NB4 (cell line): ENCODE measurements around the gene CRYM.

Experiments
- DNase-seq: peaks from one replicate; pipeline ENCODE4 v3.0.0; 2010; ENCODE audit warnings: low read depth
- H3K4me3 ChIP-seq: one replicate; pipeline ENCODE4 v1.5.1; 2011; ENCODE audit warnings: mild to moderate bottlenecking, low read depth, low read length, moderate library complexity
- MYC ChIP-seq: IDR thresholded peaks from 2 replicates; pipeline ENCODE4 v1.6.1; 2011; ENCODE audit warnings: low read depth, low read length
- POLR2A ChIP-seq: IDR thresholded peaks from 2 replicates; pipeline ENCODE4 v1.6.1; 2011; ENCODE audit warnings: mild to moderate bottlenecking; ENCODE audit not compliant: insufficient read length; ENCODE audit errors: extremely low read depth
- TF ChIP-seq, protein P1 (sequence below): IDR thresholded peaks from 2 replicates; pipeline ENCODE4 v1.6.1; 2011; ENCODE audit warnings: low read depth, low read length
- TF ChIP-seq, protein P2 (sequence below): IDR thresholded peaks from one replicate; pipeline ENCODE4 v1.5.1; 2012; ENCODE audit warnings: low read depth, low read length

The CRYM gene

DNA sequence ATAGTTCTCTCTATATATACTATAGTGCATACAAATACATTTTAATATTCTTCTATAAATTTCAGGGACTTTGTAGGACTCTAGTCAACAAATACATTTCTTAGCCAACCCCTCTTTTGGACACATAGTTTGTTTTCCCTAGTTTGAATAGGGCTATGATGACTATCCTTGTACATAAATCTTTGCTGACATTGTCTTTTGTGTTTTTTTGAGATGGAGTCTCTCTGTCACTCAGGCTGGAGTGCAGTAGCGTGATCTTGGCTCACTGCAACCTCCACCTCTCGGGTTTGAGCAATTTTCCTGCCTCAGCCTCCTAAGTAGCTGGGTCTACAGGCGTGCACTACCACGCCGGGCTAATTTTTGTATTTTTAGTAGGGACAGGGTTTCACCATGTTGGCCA is 41.3 kb downstream of the CRYM start:
- DNase-seq = no peak

DNA sequence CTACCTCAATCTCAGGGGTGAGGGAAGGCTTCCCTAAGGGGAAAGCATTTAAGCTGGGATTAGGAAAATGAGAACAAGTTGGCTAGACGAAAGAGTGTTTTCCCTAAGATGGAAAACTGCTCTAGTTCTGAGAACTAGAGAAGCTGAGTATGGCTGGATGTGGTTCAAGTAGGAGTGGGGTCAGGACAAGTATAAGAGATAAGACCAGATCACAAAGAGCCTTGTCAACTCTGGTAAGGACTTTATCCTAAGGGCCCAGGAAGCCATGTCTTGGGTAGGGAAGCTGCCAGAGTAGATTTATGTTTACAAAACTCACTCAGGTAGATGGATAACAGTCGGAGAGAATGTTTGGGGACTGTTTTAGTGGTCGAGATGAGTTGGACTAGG is 42.9 kb downstream of the CRYM start:
- TF ChIP-seq MYC (no peak), POLR2A (no peak)
- TF ChIP-seq, protein P1, sequence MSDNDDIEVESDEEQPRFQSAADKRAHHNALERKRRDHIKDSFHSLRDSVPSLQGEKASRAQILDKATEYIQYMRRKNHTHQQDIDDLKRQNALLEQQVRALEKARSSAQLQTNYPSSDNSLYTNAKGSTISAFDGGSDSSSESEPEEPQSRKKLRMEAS = no peak
- TF ChIP-seq, protein P2, sequence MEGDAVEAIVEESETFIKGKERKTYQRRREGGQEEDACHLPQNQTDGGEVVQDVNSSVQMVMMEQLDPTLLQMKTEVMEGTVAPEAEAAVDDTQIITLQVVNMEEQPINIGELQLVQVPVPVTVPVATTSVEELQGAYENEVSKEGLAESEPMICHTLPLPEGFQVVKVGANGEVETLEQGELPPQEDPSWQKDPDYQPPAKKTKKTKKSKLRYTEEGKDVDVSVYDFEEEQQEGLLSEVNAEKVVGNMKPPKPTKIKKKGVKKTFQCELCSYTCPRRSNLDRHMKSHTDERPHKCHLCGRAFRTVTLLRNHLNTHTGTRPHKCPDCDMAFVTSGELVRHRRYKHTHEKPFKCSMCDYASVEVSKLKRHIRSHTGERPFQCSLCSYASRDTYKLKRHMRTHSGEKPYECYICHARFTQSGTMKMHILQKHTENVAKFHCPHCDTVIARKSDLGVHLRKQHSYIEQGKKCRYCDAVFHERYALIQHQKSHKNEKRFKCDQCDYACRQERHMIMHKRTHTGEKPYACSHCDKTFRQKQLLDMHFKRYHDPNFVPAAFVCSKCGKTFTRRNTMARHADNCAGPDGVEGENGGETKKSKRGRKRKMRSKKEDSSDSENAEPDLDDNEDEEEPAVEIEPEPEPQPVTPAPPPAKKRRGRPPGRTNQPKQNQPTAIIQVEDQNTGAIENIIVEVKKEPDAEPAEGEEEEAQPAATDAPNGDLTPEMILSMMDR = no peak
- no peak for DNase-seq

More for the DNA sequence above, 41.3 kb downstream of the CRYM start:
- no peak overlapping the region for H3K4me3 ChIP-seq
- TF ChIP-seq MYC (no peak), POLR2A (no peak)
- TF ChIP-seq, protein P2 = no peak
- TF ChIP-seq, protein P1 = no peak

DNA sequence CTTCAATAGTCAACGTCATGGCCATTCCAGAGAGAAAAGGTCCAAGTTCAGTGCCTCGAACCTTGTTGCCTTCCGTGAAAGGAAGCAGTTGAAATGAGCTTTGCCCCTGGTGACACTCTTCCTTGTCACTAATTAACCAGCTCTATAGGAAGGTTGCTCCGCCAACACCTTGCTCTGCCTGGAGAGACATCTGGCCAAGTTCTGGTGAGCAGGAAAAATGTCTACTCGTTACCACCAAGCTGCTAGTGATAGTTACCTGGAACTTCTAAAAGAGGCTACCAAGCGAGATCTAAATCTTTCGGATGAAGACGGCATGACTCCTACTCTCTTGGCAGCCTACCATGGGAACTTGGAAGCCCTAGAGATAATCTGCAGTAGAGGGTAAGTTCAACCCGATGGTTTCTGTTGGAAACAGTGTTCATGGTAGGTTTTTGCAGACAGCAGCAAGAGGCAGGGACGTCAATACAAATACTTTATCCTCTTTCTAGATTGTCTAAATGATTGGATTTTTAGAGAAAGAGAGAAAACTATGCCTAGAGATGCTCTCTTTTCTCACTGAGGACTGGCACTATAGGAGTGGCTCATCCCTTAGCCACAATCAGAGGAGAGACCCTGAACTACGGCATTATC is 44.5 kb downstream of the CRYM start, which contains the start of gene ANKS4B:
Gene ANKS4B (plus strand): TSS at position 179 of the 630 bp plus-strand sequence. CDS start 39 bp downstream, at position 218.
- no peak for TF ChIP-seq MYC
- TF ChIP-seq, protein P2 = no peak
- no peak for TF ChIP-seq POLR2A
- TF ChIP-seq, protein P1 = no peak
- no peak within 1 kb of the TSS for H3K4me3 ChIP-seq
- DNase-seq = no peak

More for the DNA sequence above, 42.9 kb downstream of the CRYM start:
- no peak overlapping the region for H3K4me3 ChIP-seq

DNA sequence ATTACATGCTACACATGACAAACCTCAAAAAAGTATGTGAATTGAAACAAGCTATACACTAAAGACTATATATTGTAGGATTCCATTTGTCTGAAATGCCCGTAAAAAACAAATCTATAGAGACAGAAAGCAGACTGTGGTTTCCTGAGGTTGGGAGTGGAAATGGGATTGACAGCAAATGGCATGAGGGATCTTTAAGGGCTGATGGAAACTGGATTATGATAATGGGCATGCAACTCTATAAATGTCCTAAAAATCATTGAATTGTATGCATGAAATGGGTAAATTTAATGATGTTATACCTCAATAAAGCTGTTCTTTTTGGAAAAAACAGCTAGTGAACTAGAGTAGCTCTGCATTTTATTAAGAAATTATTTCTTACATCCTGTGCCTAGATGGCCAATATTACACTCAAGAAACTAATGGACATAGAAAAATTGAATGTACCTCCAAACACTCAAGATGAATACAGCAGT is 45.0 kb downstream of the CRYM start:
- TF ChIP-seq, protein P1 = no peak
- TF ChIP-seq POLR2A = no peak
- TF ChIP-seq MYC = no peak
- TF ChIP-seq, protein P2 = no peak
- no peak for DNase-seq
- no peak overlapping the region for H3K4me3 ChIP-seq

DNA sequence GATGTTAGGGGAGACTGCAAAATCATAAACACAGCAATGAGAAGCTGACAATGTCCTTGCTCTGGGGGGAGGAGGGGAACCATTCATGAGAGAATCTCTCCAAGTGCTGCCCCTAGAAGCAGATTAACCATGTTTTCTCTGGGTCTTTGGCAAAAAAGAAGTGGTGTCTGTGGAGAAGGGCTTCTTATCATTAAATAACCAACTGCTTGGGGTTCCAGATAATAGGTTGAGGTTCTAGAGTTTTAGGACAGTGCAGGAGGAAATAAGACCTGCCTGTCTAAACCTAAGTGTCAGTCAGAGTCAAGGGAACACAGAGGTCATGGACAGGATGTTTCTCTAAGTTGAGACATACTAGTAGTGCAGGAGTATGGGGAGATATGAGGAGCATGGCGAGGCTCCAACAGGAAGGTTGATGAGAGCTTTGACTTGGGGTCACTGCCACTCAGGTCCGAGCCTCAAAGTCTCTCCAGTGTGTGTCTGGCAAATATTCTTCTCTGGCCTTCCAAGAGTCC is 49.7 kb downstream of the CRYM start:
- TF ChIP-seq MYC (no peak), POLR2A (no peak)
- TF ChIP-seq, protein P1 = no peak
- TF ChIP-seq, protein P2 = no peak
- no peak for DNase-seq
- no peak overlapping the region for H3K4me3 ChIP-seq
